ENCODE results near the gene TLR6.

The TLR6 gene

GRCh38 chr4:38856524-38857337 lies at the start of gene TLR6:
TLR6 (minus strand) TSS chr4:38856817; CDS start chr4:38829473, 27,344 bp downstream.
- peak; percentile 17 for DNase-seq

- no peak for DNase-seq
Measured at GRCh38 chr4:38905652-38906385, 49.2 kb upstream of the TLR6 start.

- no peak for DNase-seq
Measured at GRCh38 chr4:38904682-38905081, 48.1 kb upstream of the TLR6 start.

- DNase-seq = no peak
Measured at GRCh38 chr4:38904090-38904666, 47.6 kb upstream of the TLR6 start.

GRCh38 chr4:38902695-38903094 lies 46.1 kb upstream of the TLR6 start:
- no peak for DNase-seq

GRCh38 chr4:38902221-38902620 lies 45.6 kb upstream of the TLR6 start:
- no peak for DNase-seq

GRCh38 chr4:38898245-38898644 lies 41.6 kb upstream of the TLR6 start:
- no peak for DNase-seq

GRCh38 chr4:38896940-38897339 lies 40.3 kb upstream of the TLR6 start:
- no peak for DNase-seq

GRCh38 chr4:38894322-38894982 lies 37.8 kb upstream of the TLR6 start:
- no peak for DNase-seq

- DNase-seq = no peak
Measured at GRCh38 chr4:38891051-38891983, 34.7 kb upstream of the TLR6 start.

GRCh38 chr4:38889143-38889542 lies 32.5 kb upstream of the TLR6 start:
- no peak for DNase-seq

GRCh38 chr4:38884254-38884653 lies 27.6 kb upstream of the TLR6 start:
- DNase-seq = no peak

- DNase-seq = no peak
Measured at GRCh38 chr4:38876636-38877035, 20.0 kb upstream of the TLR6 start.

- no peak for DNase-seq
Measured at GRCh38 chr4:38873290-38873944, 16.8 kb upstream of the TLR6 start.

- no peak for DNase-seq
Measured at GRCh38 chr4:38872620-38873019, 16.0 kb upstream of the TLR6 start.

- no peak for DNase-seq
Measured at GRCh38 chr4:38871593-38871992, 15.0 kb upstream of the TLR6 start.

GRCh38 chr4:38870098-38870808 lies 13.6 kb upstream of the TLR6 start:
- no peak for DNase-seq

- DNase-seq = no peak
Measured at GRCh38 chr4:38869511-38869910, 12.9 kb upstream of the TLR6 start.

GRCh38 chr4:38868059-38868960 lies 11.7 kb upstream of the TLR6 start:
- DNase-seq = no peak

Data from NK-92 treated with Interleukin-12 subunit alpha and Interleukin-12 subunit beta, amount 100 ng/mL, for 24 hours (cell line).